HG03139 (cell line): ENCODE results near the gene SEC14L2.
A peak's percentile ranks its signal among the peaks of the same experiment; 100 is the strongest.

Source experiments
- ATAC-seq: cut with Tn5 transposase; IDR thresholded peaks from one replicate; pipeline ENCODE4 v1.9.1; 2021; ENCODE audit not compliant: unreplicated experiment

The SEC14L2 gene

GRCh38 chr22:30396871-30397655 lies at the start of gene SEC14L2:
TSS of gene SEC14L2 (plus strand) at chr22:30397018. CDS start at chr22:30397117, 99 bp downstream.
- no peak for ATAC-seq

- no peak for ATAC-seq
Observed at GRCh38 chr22:30347255-30347892, 49.4 kb upstream of the SEC14L2 start.

- ATAC-seq = no peak
Observed at GRCh38 chr22:30348404-30348803, 48.4 kb upstream of the SEC14L2 start.

- no peak for ATAC-seq
Observed at GRCh38 chr22:30348809-30349208, 48.0 kb upstream of the SEC14L2 start.

- no peak for ATAC-seq
Observed at GRCh38 chr22:30351226-30351625, 45.6 kb upstream of the SEC14L2 start.

GRCh38 chr22:30354644-30355043 lies 42.2 kb upstream of the SEC14L2 start:
- ATAC-seq = no peak

- ATAC-seq = peak; percentile 83
Observed at GRCh38 chr22:30356449-30357235, 40.2 kb upstream of the SEC14L2 start, which contains the start of the genes CCDC157 and SF3A1. TSS of gene CCDC157 (plus strand) at chr22:30357007. CDS start at chr22:30366001, 8,994 bp downstream. TSS of gene SF3A1 (minus strand) at chr22:30356894. CDS start at chr22:30356792, 102 bp downstream.

- ATAC-seq = no peak
Observed at GRCh38 chr22:30357236-30357570, 39.6 kb upstream of the SEC14L2 start.

GRCh38 chr22:30357650-30358215 lies 39.1 kb upstream of the SEC14L2 start:
- ATAC-seq = no peak

- no peak for ATAC-seq
Observed at GRCh38 chr22:30358541-30358940, 38.3 kb upstream of the SEC14L2 start.

- no peak for ATAC-seq
Observed at GRCh38 chr22:30361916-30362650, 34.7 kb upstream of the SEC14L2 start.

- ATAC-seq = no peak
Observed at GRCh38 chr22:30362651-30363281, 34.1 kb upstream of the SEC14L2 start.

GRCh38 chr22:30365891-30366290 lies 30.9 kb upstream of the SEC14L2 start:
- ATAC-seq = no peak

- ATAC-seq = no peak
Observed at GRCh38 chr22:30368420-30368819, 28.4 kb upstream of the SEC14L2 start.

- no peak for ATAC-seq
Observed at GRCh38 chr22:30370641-30371230, 26.1 kb upstream of the SEC14L2 start.

GRCh38 chr22:30371321-30371720 lies 25.5 kb upstream of the SEC14L2 start:
- no peak for ATAC-seq

GRCh38 chr22:30371981-30372380 lies 24.8 kb upstream of the SEC14L2 start:
- ATAC-seq = no peak

- no peak for ATAC-seq
Observed at GRCh38 chr22:30372915-30373314, 23.9 kb upstream of the SEC14L2 start.
